Glutamatergic neuron (in vitro differentiated cells): Measurements from ENCODE around the gene VEPH1. TPM values are rescaled to one million over a fixed set of nuclear protein-coding genes. Genes with fewer than 3 reads are reported as not detected.

Experiments
- DNase-seq: peaks from one replicate; pipeline ENCODE4 v3.0.0; 2022
- H3K27ac Mint-ChIP-seq: one replicate; pipeline ENCODE4 v1.8.0; 2020; ENCODE audit warnings: mild to moderate bottlenecking, mixed read lengths, inconsistent platforms; ENCODE audit not compliant: unreplicated experiment
- H3K27me3 Mint-ChIP-seq: one replicate; pipeline ENCODE4 v1.8.0; 2020; ENCODE audit warnings: mild to moderate bottlenecking, moderate library complexity, mixed read lengths, inconsistent platforms; ENCODE audit not compliant: unreplicated experiment
- H3K36me3 Mint-ChIP-seq: one replicate; pipeline ENCODE4 v1.8.0; 2020; ENCODE audit warnings: mild to moderate bottlenecking, mixed read lengths, inconsistent platforms; ENCODE audit not compliant: unreplicated experiment
- H3K4me1 Mint-ChIP-seq: one replicate; pipeline ENCODE4 v1.8.0; 2020; ENCODE audit warnings: mild to moderate bottlenecking, low read depth, mixed read lengths, inconsistent platforms; ENCODE audit not compliant: unreplicated experiment
- H3K4me3 Mint-ChIP-seq: one replicate; pipeline ENCODE4 v1.8.0; 2020; ENCODE audit warnings: mild to moderate bottlenecking, mixed read lengths, inconsistent platforms; ENCODE audit not compliant: unreplicated experiment
- H3K9me3 Mint-ChIP-seq: one replicate; pipeline ENCODE4 v1.8.0; 2020; ENCODE audit warnings: mild to moderate bottlenecking, moderate library complexity, mixed read lengths, inconsistent platforms; ENCODE audit not compliant: unreplicated experiment
- CTCF ChIP-seq: fragments of 200-600 bp; sonication (generic); IDR thresholded peaks from one replicate; pipeline ENCODE4 v1.5.0; 2021; ENCODE audit not compliant: partially characterized antibody, unreplicated experiment
- total RNA-seq: library from RNA; stranded (reverse); fragmentation: NEBNext Ultra II Directional; extraction: Animal tissue kit (Norgen Biotek cat#: 25700); gene quantifications from one replicate; pipeline ENCODE4 v1.2.1, GENCODE V29; 2021; ENCODE audit not compliant: unreplicated experiment

VEPH1 gene
- total RNA-seq, 1 donor from 2014 or later = 9.3 TPM

GRCh38 chr3:157259825-157260224, 243.4 kb downstream of the VEPH1 start:
- Mint-ChIP-seq H3K4me1 (no peaks in the 10 kb centered on the region), H3K36me3 (no peaks in the 10 kb centered on the region), H3K9me3 (no peaks in the 10 kb centered on the region), H3K4me3 (no peak overlapping the region), H3K27me3 (no peaks in the 10 kb centered on the region), H3K27ac (no peak overlapping the region)
- no peak for TF ChIP-seq CTCF
- DNase-seq = no peak

GRCh38 chr3:157257101-157257500, 246.1 kb downstream of the VEPH1 start:
- Mint-ChIP-seq H3K27me3 (no peaks in the 10 kb centered on the region), H3K9me3 (no peaks in the 10 kb centered on the region), H3K36me3 (peaks cover 4% of the 10 kb centered on the region), H3K4me1 (no peaks in the 10 kb centered on the region), H3K4me3 (no peak overlapping the region), H3K27ac (no peak overlapping the region)
- no peak for TF ChIP-seq CTCF
- no peak for DNase-seq

GRCh38 chr3:157255797-157256196, 247.4 kb downstream of the VEPH1 start:
- Mint-ChIP-seq H3K27me3 (no peaks in the 10 kb centered on the region), H3K27ac (no peak overlapping the region), H3K4me1 (no peaks in the 10 kb centered on the region), H3K36me3 (peaks cover 4% of the 10 kb centered on the region), H3K9me3 (no peaks in the 10 kb centered on the region), H3K4me3 (no peak overlapping the region)
- no peak for DNase-seq
- no peak for TF ChIP-seq CTCF

- Mint-ChIP-seq H3K36me3 (peaks cover 4% of the 10 kb centered on the region), H3K4me1 (peaks cover 6% of the 10 kb centered on the region), H3K9me3 (no peaks in the 10 kb centered on the region), H3K27me3 (no peaks in the 10 kb centered on the region), H3K27ac (no peak overlapping the region), H3K4me3 (no peak overlapping the region)
- no peak for DNase-seq
- TF ChIP-seq CTCF = no peak
Measured at GRCh38 chr3:157251685-157252084, 251.5 kb downstream of the VEPH1 start.

GRCh38 chr3:157249606-157250005, 253.6 kb downstream of the VEPH1 start:
- no peak for DNase-seq
- Mint-ChIP-seq H3K36me3 (peaks cover 4% of the 10 kb centered on the region), H3K27ac (no peak overlapping the region)

More at GRCh38 chr3:157249606-157250005, 253.6 kb downstream of the VEPH1 start:
- no peak for TF ChIP-seq CTCF
- peaks cover 6% of the 10 kb centered on the region for H3K4me1 Mint-ChIP-seq
- H3K4me3 Mint-ChIP-seq = no peak overlapping the region
- no peaks in the 10 kb centered on the region for H3K9me3 Mint-ChIP-seq
- H3K27me3 Mint-ChIP-seq = no peaks in the 10 kb centered on the region
